HEK293T (cell line): ENCODE results near the gene IGFBP3.

ENCODE experiments used
- SP1 ChIP-seq: fragments of 450-650 bp; IDR thresholded peaks from 2 replicates; pipeline ENCODE4 v1.6.1; 2017
- SUZ12 ChIP-seq: fragments of 450-650 bp; IDR thresholded peaks from 2 replicates; pipeline ENCODE4 v1.6.1; 2016; ENCODE audit warnings: mild to moderate bottlenecking

DNA sequence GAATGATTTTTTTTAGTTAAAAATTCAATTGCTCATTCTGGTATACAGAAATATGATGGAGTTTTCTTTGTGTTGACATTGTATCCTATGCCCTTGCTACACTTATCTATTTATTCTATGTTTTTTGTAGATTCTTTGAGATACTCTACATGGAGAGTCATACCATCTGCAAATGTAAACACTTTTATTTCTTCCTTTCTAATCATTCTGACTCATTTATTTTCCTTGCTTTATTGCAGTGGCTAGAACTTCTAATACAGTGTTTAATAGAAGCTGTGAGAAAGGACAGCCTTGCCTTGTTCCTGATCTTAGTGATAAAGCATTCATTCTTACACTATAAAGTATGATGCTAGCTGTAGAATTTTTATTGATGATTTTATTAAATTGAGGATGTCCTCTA, 9.9 kb upstream of the IGFBP3 start:
- TF ChIP-seq SUZ12 (no peak), SP1 (no peak)
